GM18873 (cell line): Measurements from ENCODE around the gene KCNMA1.
"Not testable (repeated sequence)": the region's sequence is repeated elsewhere in the genome, so short reads cannot be mapped to it uniquely, and the experiment has no call there.

ENCODE experiments used
- ATAC-seq: cut with Tn5 transposase; IDR thresholded peaks from one replicate; pipeline ENCODE4 v1.9.1; 2021; ENCODE audit warnings: mild to moderate bottlenecking, moderate library complexity, moderate number of reproducible peaks; ENCODE audit not compliant: unreplicated experiment, low FRiP score

The KCNMA1 gene

GRCh38 chr10:77431980-77432797 is 205.4 kb downstream of the KCNMA1 start:
- ATAC-seq: no peak

- ATAC-seq: no peak
These were observed 206.4 kb downstream of the KCNMA1 start for GRCh38 chr10:77431209-77431611.

GRCh38 chr10:77430530-77430929 is 207.1 kb downstream of the KCNMA1 start:
- ATAC-seq: no peak

DNA sequence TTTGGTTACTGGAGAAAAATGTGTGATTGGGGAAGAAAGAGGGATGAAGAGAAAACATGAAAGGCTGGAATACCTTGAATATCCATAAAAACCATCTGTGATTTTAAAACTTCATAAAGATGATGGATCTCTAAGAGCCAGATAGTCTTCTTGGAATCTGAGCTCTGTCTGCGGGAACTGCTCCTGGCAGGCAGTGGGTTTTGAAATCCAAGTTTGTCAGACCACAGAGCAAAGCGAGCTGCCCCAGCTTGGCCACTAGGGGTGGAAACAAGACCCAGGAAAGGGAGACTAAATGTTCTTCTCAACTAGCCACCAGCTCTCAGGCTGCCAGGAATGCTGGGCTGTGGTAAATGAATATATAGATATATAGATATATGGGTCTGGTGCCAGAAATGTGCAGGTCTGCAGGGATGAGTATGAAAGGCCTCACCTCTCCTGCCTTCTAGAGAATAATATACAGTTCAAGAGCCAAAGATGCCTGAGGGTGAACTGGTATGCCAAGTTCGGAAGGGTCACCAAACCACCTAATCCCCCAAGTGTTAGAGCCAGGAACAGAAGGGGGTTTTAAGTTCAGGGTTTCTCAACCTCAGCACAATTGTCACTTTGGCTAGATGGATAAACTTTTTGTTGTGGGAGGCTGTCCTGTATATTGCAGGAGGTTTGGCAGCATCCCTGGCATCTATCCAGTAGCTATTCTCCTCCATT is 208.8 kb downstream of the KCNMA1 start:
- ATAC-seq: no peak

DNA sequence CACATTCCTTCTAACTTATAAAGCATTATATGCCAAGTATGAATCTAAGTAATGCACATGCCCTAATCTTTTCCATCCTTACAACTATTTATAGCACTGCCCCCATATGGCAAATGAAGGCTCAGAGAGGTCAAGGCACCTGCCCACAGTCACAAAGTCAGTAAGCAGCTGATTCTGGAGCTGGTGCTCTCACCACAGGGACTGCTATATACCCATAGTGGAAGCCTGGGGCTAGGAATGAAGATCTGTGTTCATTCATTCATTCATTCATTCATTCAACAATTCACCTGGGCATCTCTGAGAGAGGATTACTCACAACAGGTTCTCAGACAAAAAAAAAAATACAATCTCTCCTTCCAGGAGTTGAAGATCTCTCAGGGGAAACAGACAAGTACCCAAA is 213.4 kb downstream of the KCNMA1 start:
- ATAC-seq: no peak

DNA sequence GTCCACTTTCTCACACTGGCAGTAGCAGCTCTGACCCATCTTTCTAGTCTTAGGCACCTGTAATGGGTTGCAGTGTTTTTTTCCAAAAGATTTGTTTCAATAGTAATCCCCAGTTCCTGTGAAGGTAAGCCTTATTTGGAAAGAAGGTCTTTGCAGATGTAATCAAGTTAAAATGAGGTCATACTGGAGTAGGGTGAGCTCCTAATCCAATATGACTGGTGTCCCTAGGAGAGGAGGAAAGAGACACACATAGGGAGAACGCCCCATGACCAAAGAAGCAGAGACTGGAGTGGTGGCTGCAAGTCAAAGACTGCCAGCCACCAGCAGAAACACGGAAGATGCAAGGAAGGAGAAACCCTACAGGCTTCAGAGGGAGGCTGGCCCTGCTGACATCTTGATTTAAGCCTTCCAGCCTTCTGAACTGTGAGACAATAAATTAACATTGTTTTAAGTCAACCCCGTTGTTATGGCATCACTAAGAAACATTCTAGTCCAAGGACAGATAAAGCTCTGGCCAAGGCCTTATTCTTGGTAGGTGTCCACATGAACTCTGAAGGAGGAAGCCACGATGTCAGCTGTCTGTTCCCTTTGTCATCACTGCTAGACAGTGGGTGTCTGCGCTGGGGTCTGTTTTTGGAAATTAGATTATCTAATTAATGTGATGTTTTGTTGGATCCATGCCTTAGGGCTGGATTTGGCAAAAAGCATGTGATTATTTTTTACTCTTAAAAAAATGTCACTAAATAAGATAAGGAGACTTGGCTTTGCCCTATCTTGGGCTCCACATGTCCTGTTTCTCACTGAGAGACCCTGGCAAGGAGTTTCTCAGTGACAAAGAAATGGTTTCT is 214.9 kb downstream of the KCNMA1 start:
- ATAC-seq: no peak

- no peak for ATAC-seq
These were observed 216.0 kb downstream of the KCNMA1 start for GRCh38 chr10:77421591-77421990.

DNA sequence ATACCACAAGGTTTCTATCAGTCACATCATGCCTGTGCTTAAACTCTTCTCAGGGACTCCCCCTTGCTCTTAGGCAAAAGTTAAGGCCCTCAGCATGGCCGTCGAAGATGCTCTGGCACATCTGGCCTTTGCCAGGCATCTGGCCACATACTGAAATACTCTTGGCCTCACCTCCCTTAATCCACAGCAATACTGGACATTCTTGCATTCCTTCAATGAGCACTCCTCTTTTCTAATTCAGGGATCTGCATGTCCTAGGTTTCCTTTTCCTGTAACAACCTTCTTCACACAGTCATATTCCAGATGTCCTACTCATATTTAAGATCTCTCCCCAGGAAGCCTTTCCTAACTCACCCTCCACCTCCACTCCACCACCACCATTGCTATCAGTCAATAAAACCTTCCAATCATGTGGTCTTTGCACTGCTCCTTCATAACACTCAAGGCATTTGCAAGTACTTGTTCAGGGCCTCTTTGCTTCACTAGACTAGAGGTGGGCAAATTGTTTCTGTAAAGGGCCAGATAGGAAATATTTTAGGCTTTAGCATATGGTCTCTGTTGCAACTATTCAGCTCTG is 216.6 kb downstream of the KCNMA1 start:
- no peak for ATAC-seq

DNA sequence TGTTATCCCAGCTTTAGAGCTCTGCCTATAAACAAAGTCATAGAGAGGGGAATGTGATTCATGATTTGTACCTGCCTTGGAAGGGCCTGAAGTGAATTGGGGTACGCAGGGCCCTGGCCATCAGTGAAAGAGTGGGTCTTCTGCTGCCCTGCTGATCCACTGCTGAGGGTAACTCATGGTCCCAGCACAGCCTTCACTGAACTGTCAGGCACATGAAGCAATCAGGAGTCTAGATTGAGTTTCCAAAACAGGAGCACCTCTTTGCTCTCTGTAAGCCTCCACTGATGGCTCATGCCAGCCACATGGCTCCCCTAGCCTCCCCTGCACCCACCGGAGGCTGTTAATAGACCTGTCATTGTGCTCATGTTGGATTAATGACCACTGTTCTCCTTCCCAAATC is 217.6 kb downstream of the KCNMA1 start:
- no peak for ATAC-seq

DNA sequence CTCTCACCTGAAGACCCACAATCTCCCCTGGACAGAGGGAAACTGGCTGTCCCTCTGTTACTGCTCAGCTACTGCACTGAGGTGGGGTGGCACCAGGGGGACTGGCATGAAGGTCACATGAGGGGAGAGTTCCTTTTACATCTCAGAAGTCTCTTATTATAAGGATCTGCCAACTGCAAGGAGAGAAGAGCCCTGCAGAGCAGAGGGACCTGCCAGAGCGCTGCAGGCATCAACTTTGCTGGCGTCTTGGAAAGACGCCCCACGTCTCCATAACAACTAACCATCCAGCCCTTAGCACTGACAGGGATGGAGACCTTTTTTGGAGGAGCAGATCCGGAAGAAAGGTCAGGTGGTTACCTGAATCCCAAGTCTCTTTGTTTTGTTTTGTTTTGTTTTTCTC is 218.6 kb downstream of the KCNMA1 start:
- no peak for ATAC-seq

GRCh38 chr10:77417806-77418640 is 219.6 kb downstream of the KCNMA1 start:
- no peak for ATAC-seq

- ATAC-seq: no peak
These were observed 220.2 kb downstream of the KCNMA1 start for GRCh38 chr10:77417359-77417758.

- ATAC-seq: no peak
These were observed 221.1 kb downstream of the KCNMA1 start for GRCh38 chr10:77416311-77417135.

- no peak for ATAC-seq
These were observed 222.2 kb downstream of the KCNMA1 start for GRCh38 chr10:77415313-77415960.

- ATAC-seq: no peak
These were observed 224.4 kb downstream of the KCNMA1 start for GRCh38 chr10:77413231-77413630.

DNA sequence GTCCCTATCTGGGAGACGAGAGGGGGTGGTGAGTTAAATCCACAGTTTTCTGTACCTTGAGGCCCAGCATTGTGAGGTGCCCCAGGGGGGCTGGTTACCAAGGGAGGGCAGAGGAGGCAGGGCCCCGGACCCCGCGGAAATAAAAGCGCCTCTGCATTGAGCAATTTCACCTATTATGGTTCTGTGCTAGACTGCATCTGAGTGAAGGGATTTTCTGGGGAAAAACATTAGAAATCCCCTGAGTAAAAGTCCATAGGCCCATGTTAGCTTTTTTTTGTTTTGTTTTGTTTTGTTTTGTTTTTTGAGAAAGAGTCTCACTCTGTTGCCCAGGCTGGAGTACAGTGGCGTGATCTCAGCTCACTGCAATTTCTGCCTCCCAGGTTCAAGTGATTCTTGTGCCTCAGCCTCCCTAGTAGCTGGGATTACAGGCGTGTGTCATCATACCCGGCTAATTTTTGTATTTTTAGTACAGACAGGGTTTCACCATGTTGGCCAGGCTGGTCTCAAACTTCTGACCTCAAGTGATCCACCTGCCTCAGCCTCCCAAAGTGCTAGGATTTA is 225.0 kb downstream of the KCNMA1 start:
- ATAC-seq: not testable (repeated sequence)

GRCh38 chr10:77411805-77412204 is 225.8 kb downstream of the KCNMA1 start:
- no peak for ATAC-seq

DNA sequence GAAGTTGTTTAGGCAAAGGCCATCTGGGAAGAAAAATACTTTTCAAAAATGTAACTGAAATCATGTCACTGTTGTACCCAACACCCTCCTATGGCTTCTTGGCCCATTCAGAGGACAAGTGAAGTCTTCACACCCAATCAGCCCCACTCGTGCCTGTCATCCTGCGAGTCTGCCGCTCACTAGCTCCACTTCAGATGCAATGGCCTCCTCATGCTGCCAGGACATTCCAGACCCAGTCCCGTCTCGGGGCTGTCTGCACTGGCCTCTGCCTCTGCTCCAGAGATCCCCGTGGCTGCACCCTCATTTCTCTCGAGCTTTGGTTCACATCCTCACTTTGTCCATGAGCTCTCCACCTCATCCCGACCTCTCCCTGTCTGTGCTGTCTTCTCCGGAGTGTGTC is 227.1 kb downstream of the KCNMA1 start:
- no peak for ATAC-seq
